NCI-H1436 (cell line): ENCODE measurements around the gene DST.
"Not testable (repeated sequence)": the region's sequence is repeated elsewhere in the genome, so short reads cannot be mapped to it uniquely, and the experiment has no call there.

Experiments
- DNase-seq: peaks from one replicate; lab custom pipeline; 2025; lab: John Stamatoyannopoulos, UW

DST gene

GRCh38 chr6:56571605-56572004 lies 71.1 kb downstream of the DST start:
- DNase-seq, result no peak

GRCh38 chr6:56570413-56571359 lies 72.0 kb downstream of the DST start:
- DNase-seq, result no peak

- DNase-seq, result no peak
Observed at GRCh38 chr6:56567501-56567900, 75.2 kb downstream of the DST start.

GRCh38 chr6:56562730-56563129 lies 80.0 kb downstream of the DST start:
- DNase-seq, result not testable (repeated sequence)

- DNase-seq, result no peak
Observed at GRCh38 chr6:56556751-56557540, 85.7 kb downstream of the DST start.

- DNase-seq, result no peak
Observed at GRCh38 chr6:56555438-56555872, 87.2 kb downstream of the DST start.

- no peak for DNase-seq
Observed at GRCh38 chr6:56552187-56553130, 90.2 kb downstream of the DST start.

GRCh38 chr6:56551409-56552120 lies 91.1 kb downstream of the DST start:
- DNase-seq, result no peak

GRCh38 chr6:56550301-56550700 lies 92.4 kb downstream of the DST start:
- DNase-seq, result no peak

GRCh38 chr6:56549014-56549413 lies 93.7 kb downstream of the DST start:
- no peak for DNase-seq

- DNase-seq, result no peak
Observed at GRCh38 chr6:56547687-56548086, 95.0 kb downstream of the DST start.

GRCh38 chr6:56542364-56543331 lies 100.0 kb downstream of the DST start:
- DNase-seq, result peak; percentile 82

GRCh38 chr6:56541741-56542360 lies 100.8 kb downstream of the DST start:
- no peak for DNase-seq

GRCh38 chr6:56541030-56541600 lies 101.6 kb downstream of the DST start:
- DNase-seq, result no peak

GRCh38 chr6:56540232-56541029 lies 102.3 kb downstream of the DST start:
- no peak for DNase-seq

GRCh38 chr6:56539527-56540105 lies 103.1 kb downstream of the DST start:
- no peak for DNase-seq

- DNase-seq, result no peak
Observed at GRCh38 chr6:56538851-56539250, 103.8 kb downstream of the DST start.

- no peak for DNase-seq
Observed at GRCh38 chr6:56537223-56537770, 105.4 kb downstream of the DST start.
